IPS-11a (cell line): ENCODE data around the gene ZBTB47.

Experiments
- H3K4me3 ChIP-seq: one replicate; pipeline ENCODE4 v1.5.1; 2013; ENCODE audit warnings: low read depth, low read length, control low read depth

The ZBTB47 gene

GRCh38 chr3:42684632-42685362, 31.3 kb downstream of the ZBTB47 start:
- H3K4me3 ChIP-seq: no peak overlapping the region

- no peak within 1 kb of the TSS for H3K4me3 ChIP-seq
Observed at GRCh38 chr3:42685363-42685881, 31.9 kb downstream of the ZBTB47 start, which contains the start of gene KLHL40. TSS of gene KLHL40 (plus strand) at chr3:42685537. CDS start at chr3:42685619, 82 bp downstream.

GRCh38 chr3:42685891-42686820, 32.7 kb downstream of the ZBTB47 start:
- no peak overlapping the region for H3K4me3 ChIP-seq

DNA sequence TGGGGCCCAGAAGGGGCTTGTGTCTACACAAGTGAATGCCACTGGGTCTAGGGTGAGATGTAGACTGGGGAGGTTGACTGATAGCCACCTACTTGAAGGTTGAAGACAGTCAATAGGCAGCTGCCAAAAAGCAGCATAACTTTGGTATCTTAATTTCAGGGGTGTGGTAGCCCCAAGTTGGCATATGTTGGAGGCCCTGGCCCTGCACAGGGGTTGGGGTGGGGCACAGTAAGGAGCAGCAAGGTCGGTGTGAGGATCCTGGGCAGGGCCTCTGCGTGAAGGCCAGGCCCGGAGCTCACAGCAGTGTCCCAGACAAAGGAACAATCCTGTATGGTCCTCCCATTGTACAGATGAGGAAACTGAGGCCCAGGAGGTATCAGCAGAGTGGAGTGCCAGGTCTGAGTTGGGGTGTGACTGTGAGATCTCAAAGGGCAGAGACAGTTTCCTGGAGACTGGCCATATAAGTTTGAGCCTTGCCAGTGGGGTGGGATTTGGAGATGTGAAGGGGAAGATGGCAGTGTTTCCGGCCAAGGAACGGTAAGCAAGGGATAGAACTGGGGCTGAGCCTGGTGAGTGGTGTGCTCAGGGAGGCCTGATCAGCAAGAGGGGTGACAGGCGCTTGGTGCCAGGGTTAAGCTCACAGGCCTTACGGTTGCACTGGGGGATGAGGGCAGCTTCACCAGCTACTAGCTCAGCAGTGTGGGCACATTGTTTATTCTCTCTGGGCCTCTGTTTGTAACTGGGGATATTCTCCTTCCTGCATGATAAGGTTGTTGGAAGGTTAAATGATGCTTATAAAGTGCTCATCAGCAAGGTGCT, 33.5 kb downstream of the ZBTB47 start:
- no peak overlapping the region for H3K4me3 ChIP-seq

DNA sequence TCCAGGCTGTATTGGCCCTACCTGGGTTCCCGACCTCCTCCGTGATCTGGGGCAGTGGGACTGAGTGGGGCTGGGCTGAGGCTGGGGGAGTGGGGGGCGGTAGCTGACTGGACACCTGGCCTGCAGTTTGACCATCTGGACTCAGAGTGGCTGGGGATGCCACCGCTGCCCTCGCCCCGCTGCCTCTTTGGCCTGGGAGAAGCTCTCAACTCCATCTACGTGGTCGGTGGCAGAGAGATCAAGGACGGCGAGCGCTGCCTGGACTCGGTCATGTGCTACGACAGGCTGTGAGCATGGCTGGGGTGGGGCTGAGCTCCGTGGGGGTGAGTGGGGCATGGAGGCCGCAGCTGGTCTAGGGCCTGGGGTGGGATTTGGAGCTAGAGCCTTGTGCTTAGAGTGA, 34.5 kb downstream of the ZBTB47 start:
- H3K4me3 ChIP-seq: no peak overlapping the region

DNA sequence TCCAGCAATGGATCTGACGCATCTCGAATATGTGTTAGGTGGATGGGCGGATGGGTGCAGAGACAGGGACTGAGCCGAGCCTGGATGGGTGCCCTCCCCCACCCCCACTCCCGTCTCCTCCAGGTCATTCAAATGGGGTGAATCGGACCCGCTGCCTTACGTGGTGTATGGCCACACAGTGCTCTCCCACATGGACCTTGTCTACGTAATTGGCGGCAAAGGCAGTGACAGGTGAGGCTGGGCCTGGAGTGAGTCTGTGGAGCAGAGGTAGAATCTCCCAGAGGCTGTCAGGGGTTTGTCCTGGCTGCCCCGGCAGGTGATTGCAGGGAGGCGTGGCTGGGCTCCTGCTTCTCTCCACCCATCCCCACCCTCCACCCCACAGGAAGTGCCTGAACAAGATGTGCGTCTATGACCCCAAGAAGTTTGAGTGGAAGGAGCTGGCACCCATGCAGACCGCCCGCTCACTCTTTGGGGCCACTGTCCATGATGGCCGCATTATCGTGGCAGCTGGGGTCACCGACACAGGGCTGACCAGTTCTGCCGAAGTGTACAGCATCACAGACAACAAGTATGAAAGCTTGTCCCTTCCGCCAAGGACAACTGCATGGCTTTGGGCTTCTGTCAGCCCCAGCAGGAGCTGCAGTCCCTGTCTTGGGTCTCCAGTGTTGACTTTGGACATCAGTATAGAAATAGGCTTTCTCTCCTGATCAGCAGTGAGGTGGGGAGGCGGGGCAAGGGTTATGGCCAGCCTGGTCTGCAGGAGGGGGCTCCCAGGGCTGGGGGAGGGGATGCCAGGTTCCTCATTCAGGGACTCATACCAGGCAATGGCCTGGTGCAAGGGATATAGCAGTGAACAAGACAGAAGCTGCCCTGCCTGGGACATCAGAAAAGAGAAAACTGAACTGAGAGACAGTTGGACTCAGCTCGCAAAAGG, 35.3 kb downstream of the ZBTB47 start:
- H3K4me3 ChIP-seq: no peak overlapping the region

DNA sequence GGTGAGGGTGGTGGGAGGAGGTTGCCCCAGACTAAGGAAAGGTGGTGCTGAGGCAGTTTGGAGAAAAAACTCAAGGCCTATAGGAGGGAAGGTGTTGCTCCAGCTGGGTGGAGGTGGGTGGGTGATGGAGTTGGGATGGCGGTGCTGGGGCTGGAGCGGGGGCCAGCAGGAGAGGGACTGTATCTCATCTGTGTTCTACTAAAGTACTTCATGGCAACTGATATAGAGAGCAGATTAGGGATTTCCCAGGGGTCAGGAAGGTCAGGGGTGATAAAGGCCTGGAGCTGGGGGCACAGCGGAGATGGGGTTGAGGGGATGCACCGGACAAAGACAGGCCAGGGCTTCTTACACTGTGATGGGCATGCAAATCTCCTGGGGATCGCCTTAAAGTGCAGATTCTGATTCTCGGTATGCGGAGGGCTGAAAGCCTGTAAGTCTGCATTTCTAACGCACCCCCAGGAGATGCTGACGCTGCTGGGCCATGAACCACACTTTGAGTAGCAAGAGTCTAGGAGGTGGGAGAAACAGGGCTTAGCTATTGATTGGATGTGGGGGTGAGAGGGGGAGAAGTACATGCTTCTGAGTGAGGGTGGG, 36.0 kb downstream of the ZBTB47 start:
- H3K4me3 ChIP-seq: no peak overlapping the region

DNA sequence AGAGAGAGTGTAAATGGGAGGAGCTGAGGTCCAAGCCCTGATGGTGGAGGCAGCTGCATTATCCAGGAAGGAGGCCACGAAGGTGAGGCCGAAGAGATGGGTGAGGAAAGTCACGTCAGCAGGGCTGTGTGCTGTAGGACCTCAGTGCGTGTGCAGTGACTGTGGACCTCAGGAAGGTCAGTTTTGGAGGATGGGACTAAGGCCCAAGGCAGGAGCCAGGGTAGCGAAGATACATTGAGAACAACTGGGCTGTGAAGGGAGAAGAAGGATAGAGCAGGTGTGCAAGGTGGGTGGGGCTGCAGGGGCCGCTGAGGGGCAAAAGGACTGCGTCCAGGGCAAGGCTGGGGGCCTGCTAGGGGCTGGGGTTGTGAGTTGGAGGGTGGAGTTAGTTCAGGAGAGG, 36.7 kb downstream of the ZBTB47 start:
- no peak overlapping the region for H3K4me3 ChIP-seq

GRCh38 chr3:42690766-42691680, 37.5 kb downstream of the ZBTB47 start:
- H3K4me3 ChIP-seq: no peak overlapping the region

- H3K4me3 ChIP-seq: no peak overlapping the region
Observed at GRCh38 chr3:42691816-42692666, 38.5 kb downstream of the ZBTB47 start.

DNA sequence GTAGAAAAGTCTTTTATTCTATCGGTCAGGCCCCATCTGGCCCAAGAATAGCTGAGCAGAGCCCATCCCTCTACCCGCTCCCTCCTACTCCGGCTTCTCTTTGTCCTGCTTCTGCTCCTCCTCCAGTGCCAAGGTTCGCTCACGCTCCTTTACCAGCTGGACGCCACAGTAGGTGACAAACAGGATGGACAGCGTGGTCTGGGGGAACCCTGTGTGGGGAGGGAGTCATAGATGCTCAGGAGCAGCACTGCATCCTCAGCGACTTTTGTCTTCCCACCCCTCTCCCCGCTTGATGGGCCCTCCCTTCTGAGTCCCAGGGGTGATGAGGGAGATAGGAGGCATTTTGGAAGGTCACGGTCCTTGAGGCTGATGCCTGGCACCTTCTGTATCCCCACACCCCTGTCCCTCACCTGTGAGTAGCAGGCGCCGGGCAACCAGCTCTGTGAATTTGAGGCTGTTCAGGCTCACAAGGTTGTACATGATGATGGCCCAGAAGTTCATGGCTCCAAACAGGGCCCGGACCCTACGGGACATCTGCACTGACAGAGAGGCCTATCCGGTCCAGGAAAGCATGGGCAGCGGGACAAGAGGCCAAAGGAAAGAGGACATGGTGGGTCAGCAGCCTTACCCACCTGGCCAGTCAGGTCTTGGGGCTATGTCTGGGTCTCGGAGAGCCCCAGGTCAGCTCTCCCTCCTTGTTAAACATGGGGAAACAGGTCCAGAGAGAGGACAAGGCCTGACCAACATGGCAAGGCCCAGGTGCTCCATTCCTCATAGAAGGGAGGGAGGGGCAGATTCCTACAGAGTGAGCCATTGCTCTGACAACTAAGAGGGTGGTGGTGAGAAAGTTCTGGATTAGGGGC, 39.4 kb downstream of the ZBTB47 start:
- H3K4me3 ChIP-seq: no peak overlapping the region

- H3K4me3 ChIP-seq: no peak overlapping the region
Observed at GRCh38 chr3:42693530-42693930, 40.0 kb downstream of the ZBTB47 start.

DNA sequence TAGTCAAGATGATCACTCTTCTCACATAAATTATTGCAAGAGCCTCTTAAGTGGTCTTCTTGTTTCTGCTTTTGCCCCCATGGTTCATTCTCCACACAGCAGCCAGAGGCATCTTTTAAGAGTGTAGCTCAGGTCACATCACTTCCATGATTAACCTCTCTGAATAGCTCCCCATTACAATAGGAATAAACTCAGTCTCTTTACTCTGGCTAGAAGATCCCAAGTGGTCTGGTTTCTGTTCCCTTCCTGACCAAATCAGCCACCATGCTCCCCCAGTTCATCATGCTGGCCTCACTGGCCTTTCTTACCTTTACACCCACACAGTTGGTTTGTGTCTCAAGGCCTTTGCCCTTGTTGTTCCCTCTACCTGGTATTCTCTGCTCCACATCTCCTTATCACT, 40.9 kb downstream of the ZBTB47 start:
- no peak overlapping the region for H3K4me3 ChIP-seq

DNA sequence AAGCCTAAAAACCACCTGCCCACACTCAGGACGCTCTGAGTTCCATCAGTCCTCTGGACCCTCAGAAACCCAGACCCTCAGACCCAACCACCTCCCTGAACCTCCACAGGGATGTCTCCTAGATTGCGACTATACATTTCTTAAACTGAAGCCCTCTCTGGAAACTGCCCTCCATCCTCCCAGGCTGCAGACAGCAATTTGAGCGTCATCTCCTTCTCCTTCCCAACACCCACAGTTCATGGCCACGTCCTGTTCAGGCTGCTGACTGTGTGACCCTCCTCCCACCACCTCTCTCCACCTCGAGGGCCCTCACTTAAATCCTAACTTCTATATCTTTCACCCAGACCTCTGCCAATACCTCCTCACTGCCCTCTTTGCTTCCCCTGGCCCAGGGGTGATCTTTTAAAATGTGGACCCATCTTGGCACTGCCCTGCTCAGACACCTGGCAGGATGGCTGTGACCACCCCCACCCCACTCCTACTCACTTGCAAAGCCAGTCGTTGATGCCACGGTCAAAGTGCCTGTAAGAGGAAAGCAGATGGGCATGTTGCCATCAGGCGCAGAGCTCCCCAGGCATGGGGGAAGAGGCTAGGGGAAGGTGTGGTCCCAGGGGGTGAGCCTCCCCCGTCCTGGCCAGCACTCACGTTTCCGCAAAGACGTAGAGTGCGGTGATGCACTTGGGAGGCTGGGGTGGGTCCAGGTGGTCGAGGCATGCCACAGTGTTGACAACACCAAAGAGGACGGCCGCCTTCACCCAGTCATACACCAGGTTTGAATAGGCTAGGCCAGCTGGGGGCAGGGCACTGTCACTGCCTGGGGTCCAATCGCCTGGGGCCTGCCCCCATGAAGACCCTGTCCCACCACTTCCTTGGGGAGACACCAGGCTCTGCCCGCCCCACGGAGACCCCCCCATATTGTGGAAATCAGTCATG, 43.1 kb downstream of the ZBTB47 start:
- H3K4me3 ChIP-seq: no peak overlapping the region

- no peak overlapping the region for H3K4me3 ChIP-seq
Observed at GRCh38 chr3:42697289-42698051, 44.0 kb downstream of the ZBTB47 start.
